Mesothelial cell of epicardium (in vitro differentiated cells): ENCODE results near the gene ABR. TPM values are rescaled to one million over a fixed set of nuclear protein-coding genes. Genes with fewer than 3 reads are reported as not detected.

Experiments
- DNase-seq, 2 experiments: peaks; one replicate each; pipeline ENCODE4 v3.0.0; 2021; ENCODE audit warnings: low spot score in 2 of 2; ENCODE audit not compliant: unreplicated experiment in 2 of 2
- H3K27ac Mint-ChIP-seq: 2 replicates; pipeline ENCODE4 v1.8.0; 2021; ENCODE audit warnings: mixed read lengths
- H3K27me3 Mint-ChIP-seq: 2 replicates; pipeline ENCODE4 v1.8.0; 2021; ENCODE audit warnings: low read depth, mixed read lengths
- H3K36me3 Mint-ChIP-seq: 2 replicates; pipeline ENCODE4 v1.8.0; 2021; ENCODE audit warnings: mixed read lengths
- H3K4me1 Mint-ChIP-seq: 2 replicates; pipeline ENCODE4 v1.8.0; 2021; ENCODE audit warnings: mixed read lengths
- H3K4me3 Mint-ChIP-seq: 2 replicates; pipeline ENCODE4 v1.8.0; 2021; ENCODE audit warnings: mild to moderate bottlenecking, moderate library complexity, mixed read lengths
- H3K9me3 Mint-ChIP-seq: 2 replicates; pipeline ENCODE4 v1.8.0; 2021; ENCODE audit warnings: mixed read lengths
- total RNA-seq: library from RNA; stranded (reverse); gene quantifications from 3 replicates; pipeline ENCODE4 v1.2.1, GENCODE V29; 2021
- TF ChIP-seq, protein P1 (sequence below): fragments of 200-600 bp; sonication (generic); IDR thresholded peaks from one replicate; pipeline ENCODE4 v1.5.0; 2021; ENCODE audit warnings: antibody characterized with exemption; ENCODE audit not compliant: unreplicated experiment

Gene ABR
- total RNA-seq, 1 donor from 2014 or later, result 70.1 TPM

DNA sequence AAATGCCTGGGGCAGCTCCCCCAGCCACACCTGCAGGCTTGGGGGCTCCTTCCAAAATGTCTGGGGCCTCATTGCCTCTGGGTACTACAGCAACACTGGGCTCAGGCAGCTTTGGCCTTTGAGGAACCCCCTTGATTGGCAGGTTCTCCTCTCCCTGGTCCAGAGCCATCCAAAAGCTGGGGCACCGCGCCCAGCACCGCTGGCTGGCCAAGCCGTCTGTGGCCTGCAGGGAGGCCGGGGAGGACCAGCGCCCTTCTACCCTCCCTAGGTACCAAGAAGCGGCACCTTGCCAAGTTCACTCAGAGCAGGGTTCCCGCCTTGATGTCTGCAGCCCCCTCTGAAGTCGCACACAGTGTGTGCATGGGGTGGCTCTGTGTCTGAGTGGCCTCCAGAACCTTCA, 152.7 kb downstream of the ABR start:
- Mint-ChIP-seq H3K36me3 (peaks cover 8% of the 10 kb centered on the region), H3K27me3 (peaks cover 2% of the 10 kb centered on the region), H3K9me3 (no peaks in the 10 kb centered on the region), H3K4me1 (no peaks in the 10 kb centered on the region), H3K27ac (no peak overlapping the region), H3K4me3 (no peak overlapping the region)
- TF ChIP-seq, protein P1, sequence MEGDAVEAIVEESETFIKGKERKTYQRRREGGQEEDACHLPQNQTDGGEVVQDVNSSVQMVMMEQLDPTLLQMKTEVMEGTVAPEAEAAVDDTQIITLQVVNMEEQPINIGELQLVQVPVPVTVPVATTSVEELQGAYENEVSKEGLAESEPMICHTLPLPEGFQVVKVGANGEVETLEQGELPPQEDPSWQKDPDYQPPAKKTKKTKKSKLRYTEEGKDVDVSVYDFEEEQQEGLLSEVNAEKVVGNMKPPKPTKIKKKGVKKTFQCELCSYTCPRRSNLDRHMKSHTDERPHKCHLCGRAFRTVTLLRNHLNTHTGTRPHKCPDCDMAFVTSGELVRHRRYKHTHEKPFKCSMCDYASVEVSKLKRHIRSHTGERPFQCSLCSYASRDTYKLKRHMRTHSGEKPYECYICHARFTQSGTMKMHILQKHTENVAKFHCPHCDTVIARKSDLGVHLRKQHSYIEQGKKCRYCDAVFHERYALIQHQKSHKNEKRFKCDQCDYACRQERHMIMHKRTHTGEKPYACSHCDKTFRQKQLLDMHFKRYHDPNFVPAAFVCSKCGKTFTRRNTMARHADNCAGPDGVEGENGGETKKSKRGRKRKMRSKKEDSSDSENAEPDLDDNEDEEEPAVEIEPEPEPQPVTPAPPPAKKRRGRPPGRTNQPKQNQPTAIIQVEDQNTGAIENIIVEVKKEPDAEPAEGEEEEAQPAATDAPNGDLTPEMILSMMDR, result no peak
- DNase-seq, result no peak

DNA sequence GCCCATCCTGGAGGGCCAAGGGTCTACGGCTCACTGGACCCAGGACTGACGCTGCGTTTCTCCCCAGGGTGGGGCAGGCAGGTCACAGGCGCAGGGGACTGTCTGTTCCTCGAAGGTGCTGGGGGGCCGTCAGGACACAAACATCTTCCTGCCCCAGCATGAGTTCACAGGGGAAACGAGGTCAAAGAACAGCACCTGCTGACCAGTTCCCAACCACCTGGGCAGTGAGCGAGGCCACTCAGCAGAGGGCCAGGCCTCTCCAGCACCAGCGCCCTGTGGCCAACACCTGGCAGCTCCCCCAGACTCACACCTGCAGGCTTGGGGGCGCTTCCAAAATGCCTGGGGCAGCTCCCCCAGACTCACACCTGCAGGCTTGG, 153.2 kb downstream of the ABR start:
- Mint-ChIP-seq H3K9me3 (no peaks in the 10 kb centered on the region), H3K27me3 (peaks cover 2% of the 10 kb centered on the region), H3K4me1 (no peaks in the 10 kb centered on the region), H3K27ac (no peak overlapping the region), H3K36me3 (peaks cover 8% of the 10 kb centered on the region), H3K4me3 (no peak overlapping the region)
- TF ChIP-seq, protein P1, result no peak
- no peak for DNase-seq

DNA sequence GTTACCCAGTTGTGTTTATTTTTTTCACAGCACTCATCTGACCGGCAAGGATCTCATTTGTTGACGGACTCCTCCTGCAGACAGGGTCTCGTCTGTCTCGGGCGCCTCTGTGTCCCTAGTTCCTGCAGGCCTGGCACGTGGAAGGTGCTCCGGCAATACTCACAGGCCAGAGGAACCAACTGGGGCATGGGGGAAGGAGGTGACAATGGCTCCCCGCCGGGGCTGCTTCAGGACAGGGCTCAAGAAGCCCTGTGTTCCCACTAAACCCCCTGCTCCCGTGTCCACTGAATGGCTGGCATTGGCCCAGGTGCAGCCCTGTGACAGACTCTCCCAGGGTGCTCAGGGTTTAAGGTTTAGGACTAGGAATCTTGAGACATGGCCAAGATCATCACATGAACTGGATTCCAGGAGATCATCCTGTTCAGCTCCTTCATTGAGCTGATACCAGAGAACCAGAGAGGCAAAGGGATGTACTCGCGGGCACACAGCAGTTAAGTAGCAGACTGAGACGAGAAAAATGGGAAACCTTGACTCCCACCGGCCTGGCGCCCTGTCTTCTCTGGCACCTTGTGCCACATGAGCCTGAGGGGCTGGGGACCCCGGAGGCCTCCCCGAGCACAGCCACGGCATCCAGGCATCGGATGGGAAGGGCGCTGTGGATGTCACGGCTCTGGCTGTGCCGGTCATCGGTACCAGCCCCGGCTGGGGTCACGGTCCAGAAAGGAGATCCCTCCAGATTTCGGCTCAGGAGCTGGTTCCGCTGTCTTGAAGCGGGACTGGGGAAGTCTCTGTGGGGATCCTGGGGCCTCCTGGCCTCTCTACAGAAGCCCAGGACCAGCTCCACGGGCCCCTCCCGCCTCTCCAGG, 153.8 kb downstream of the ABR start:
- H3K27me3 Mint-ChIP-seq, result peaks cover 2% of the 10 kb centered on the region
- H3K4me1 Mint-ChIP-seq, result no peaks in the 10 kb centered on the region
- H3K27ac Mint-ChIP-seq, result no peak overlapping the region
- TF ChIP-seq, protein P1, result no peak
- no peaks in the 10 kb centered on the region for H3K9me3 Mint-ChIP-seq
- no peak for DNase-seq
- peaks cover 8% of the 10 kb centered on the region for H3K36me3 Mint-ChIP-seq
- no peak overlapping the region for H3K4me3 Mint-ChIP-seq

DNA sequence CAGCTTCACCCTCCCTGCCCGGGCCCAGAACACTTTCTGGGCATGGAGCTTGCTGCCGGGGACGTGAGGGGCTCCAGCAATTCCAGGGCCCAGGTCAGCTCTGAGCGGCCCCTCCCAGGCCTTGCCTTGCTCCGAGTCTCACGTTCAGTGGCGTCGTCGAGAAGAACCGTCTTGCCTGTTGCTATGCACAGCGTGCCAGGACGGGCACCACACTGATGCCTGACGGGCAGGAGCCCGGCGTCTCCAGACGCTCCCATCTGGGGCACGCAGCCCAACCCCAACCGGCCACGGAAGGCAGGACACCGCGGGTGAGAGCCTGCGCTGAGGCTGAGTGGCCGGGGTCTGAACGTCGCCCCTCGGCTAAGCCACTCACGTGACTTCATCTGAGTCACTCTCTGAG, 155.7 kb downstream of the ABR start:
- no peaks in the 10 kb centered on the region for H3K9me3 Mint-ChIP-seq
- peaks cover 13% of the 10 kb centered on the region for H3K36me3 Mint-ChIP-seq
- H3K27ac Mint-ChIP-seq, result no peak overlapping the region
- H3K27me3 Mint-ChIP-seq, result no peaks in the 10 kb centered on the region
- TF ChIP-seq, protein P1, result no peak
- H3K4me3 Mint-ChIP-seq, result no peak overlapping the region
- no peak for DNase-seq
- peaks cover 5% of the 10 kb centered on the region for H3K4me1 Mint-ChIP-seq

DNA sequence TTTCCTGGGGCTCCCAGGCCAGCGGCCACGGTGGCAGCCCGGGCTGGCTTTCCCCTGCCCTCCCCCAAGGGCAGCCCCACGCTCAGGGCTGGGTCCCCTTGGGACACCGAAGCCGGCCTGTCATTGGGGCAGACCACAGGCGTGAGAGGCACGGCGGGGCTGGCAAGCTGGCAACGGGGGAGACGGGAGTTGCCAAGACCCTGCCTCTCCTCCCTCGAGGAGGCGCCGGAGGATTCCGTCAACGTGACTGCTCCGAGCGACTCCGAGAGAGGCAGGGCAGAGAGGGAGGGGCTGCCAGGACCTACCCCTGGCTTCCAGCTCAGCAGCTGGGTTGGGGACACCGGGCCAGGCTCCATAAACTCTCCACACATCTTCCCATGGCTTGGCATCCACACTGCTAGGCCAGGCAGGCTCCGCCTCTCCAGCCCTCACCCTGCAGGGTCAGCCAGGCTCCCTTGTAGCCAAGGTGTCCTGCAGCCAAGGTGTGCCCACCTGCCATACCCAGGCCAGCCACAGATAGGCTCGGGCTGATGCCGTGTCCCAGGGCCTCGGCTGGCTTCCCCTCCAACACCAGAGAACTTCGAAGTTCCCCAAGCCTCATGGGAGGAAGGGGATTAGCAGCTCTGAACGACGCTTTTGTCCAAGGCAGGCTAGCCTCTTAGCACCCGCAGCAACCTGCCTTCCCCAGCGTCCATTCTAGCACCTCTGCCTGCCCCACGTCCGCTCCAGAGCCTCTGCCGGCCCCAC, 157.3 kb downstream of the ABR start:
- TF ChIP-seq, protein P1, result no peak
- H3K9me3 Mint-ChIP-seq, result no peaks in the 10 kb centered on the region
- DNase-seq, result no peak

More for the DNA sequence above, 157.3 kb downstream of the ABR start:
- no peaks in the 10 kb centered on the region for H3K27me3 Mint-ChIP-seq
- no peak overlapping the region for H3K27ac Mint-ChIP-seq
- peaks cover 5% of the 10 kb centered on the region for H3K4me1 Mint-ChIP-seq
- H3K36me3 Mint-ChIP-seq, result peaks cover 13% of the 10 kb centered on the region
- H3K4me3 Mint-ChIP-seq, result no peak overlapping the region
